NCI-H2196 (cell line): ENCODE results near the gene PTPRH.
"Not testable (repeated sequence)": the region's sequence is repeated elsewhere in the genome, so short reads cannot be mapped to it uniquely, and the experiment has no call there.

Experiments used
- DNase-seq: peaks from one replicate; lab custom pipeline; 2025; ENCODE audit not compliant: unreplicated experiment; lab: John Stamatoyannopoulos, UW

Gene PTPRH

GRCh38 chr19:55193481-55193880 is 15.8 kb downstream of the PTPRH start:
- no peak for DNase-seq

DNA sequence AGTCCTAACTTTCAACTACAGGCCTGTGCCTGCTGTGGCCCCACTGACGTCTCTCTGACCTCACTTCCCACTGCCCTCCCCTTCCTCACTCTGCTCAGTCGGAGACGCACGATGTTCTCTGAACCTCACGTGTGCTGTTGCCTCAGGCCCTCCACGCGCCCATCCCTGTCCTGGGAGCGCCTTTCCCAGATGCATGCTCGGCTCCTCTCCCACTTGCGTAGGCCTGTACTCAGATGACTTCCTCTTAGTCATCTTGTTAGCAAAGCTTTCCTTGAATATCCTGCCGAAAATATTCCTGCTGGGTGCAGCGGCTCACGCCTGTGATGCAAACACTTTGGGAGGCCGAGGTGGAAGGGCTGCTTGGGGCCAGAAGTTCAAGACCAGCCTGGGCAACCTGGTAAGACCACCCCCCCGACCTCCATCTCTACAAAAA is 19.9 kb downstream of the PTPRH start:
- DNase-seq = no peak

GRCh38 chr19:55188625-55189024 is 20.7 kb downstream of the PTPRH start:
- no peak for DNase-seq

DNA sequence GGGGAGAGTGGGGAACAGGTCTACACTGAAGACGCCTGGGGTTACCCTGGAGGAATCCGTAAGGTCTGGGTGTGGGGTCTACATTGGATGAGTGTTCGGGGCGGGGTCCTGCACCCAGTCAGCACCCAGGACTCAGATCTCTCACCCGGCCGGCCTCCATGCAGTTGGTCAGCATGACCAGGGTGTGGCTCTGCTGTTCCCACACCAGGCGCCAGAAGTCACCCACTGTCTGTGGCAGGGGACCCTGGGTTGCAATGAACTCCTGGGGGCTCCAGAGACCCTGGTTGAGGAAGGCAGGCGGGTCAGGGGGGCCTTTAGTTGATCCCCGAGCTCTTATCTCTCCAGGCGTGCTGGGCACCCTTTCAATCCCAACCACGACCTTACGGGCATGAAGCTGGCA is 23.2 kb downstream of the PTPRH start:
- no peak for DNase-seq

GRCh38 chr19:55181740-55182139 is 27.6 kb downstream of the PTPRH start:
- no peak for DNase-seq

GRCh38 chr19:55179606-55180484 is 29.5 kb downstream of the PTPRH start, which contains the start of gene SYT5:
SYT5 (minus strand) TSS chr19:55180289; CDS start chr19:55179041, 1,248 bp downstream.
- DNase-seq = peak; percentile 33

DNA sequence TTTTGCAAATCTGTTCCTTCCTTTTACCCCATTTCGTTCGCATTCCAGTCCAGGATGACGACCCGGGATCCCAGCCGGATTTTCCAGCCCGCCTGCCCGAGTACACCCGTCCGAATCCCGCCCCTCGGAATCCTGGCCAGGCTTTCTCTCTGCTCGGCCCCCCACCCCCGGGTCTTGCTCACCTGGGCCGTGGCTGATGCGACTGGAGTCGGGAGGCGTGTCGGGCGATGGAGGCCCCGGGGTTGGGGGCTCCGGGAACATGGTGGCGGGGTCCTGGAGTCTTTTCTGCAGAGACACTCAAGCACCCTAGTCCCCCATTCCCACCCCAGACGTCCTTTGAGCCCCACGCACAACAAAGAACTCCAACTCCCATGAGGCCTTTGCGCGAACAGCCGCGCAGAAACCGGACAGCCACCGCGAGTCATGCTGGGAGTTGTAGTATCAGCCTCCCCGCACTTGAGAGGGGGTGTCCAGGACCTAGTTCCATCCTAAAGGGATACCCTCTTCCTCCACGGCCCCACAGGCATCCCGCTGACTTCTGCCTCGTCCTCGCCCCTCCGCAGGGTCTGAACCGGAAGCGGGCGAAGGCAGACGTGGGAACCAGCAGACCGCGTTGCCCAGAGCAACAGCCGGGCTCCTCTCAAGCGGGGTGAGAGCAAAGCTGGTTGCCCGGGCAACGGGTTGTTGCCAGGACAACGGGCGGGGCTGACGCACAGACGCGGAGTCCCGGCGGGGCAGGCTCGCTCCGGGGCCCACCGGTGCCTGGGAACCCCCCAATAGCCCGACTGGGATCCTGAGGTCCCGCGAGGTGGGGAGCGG is 30.3 kb downstream of the PTPRH start:
- peak; percentile 95 for DNase-seq

GRCh38 chr19:55176076-55176475 is 33.2 kb downstream of the PTPRH start:
- peak; percentile 29 for DNase-seq

- no peak for DNase-seq
Observed at GRCh38 chr19:55175117-55175867, 34.0 kb downstream of the PTPRH start.

DNA sequence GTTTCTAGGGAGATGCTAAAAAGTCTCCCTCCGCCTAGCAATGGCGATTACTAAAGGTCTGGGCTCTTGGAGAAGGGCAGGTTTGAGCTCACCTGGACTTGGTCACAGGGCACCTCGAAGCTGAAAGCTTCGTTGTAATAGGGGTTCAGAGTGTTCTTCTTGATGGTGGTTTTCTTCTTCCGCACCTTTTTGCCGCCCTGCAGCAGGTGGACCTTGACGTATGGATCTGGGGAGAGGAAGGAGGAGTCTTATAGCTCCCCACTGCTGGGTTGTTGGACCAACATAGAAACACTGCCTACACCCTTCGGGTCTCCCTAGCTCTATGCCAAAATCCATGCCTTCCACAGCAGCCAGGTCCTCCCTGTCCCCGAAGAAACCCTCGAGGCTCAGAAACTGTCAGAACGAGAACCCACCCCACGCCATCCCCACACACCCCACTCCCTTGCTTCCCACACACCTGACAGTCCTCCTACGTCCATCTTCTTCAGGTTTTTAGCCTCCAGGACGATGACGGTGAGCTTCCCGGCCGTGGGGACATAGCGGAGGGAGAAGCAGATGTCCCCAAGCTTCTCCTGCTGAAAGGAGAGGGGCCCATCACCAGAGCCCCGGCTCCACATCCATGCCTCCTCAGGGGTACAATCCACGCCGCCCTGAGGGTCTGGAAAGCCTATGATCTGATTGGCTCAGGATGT is 34.7 kb downstream of the PTPRH start:
- DNase-seq = no peak

GRCh38 chr19:55173714-55174409 is 35.4 kb downstream of the PTPRH start:
- peak; percentile 83 for DNase-seq

- DNase-seq = no peak
Observed at GRCh38 chr19:55173186-55173713, 36.1 kb downstream of the PTPRH start.

- no peak for DNase-seq
Observed at GRCh38 chr19:55172741-55173140, 36.6 kb downstream of the PTPRH start.

DNA sequence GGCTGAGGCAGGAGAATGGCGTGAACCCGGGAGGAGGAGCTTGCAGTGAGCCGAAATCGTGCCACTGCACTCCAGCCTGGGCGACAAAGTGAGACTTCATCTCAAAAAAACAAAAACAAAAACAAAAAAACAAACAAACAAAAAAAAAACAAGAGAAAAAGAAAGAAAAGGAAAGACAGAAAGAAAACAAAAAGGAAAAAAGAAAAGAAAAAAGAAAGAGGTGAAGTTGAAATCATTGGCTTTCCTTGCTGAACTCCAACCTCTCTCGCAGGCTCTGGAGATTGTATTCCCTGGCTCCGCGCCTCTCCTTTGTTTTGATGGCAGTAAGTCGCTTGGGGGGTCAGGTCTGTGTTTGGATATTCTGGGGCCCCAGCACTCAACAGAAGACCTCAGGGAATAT is 37.0 kb downstream of the PTPRH start:
- DNase-seq = not testable (repeated sequence)

- no peak for DNase-seq
Observed at GRCh38 chr19:55171440-55171839, 37.9 kb downstream of the PTPRH start.

- DNase-seq = no peak
Observed at GRCh38 chr19:55169136-55169535, 40.2 kb downstream of the PTPRH start.

- DNase-seq = peak; percentile 97
Observed at GRCh38 chr19:55166530-55167268, 42.6 kb downstream of the PTPRH start, which contains the start of gene DNAAF3. DNAAF3 (minus strand) TSS chr19:55166613; CDS start chr19:55166413, 200 bp downstream.

DNA sequence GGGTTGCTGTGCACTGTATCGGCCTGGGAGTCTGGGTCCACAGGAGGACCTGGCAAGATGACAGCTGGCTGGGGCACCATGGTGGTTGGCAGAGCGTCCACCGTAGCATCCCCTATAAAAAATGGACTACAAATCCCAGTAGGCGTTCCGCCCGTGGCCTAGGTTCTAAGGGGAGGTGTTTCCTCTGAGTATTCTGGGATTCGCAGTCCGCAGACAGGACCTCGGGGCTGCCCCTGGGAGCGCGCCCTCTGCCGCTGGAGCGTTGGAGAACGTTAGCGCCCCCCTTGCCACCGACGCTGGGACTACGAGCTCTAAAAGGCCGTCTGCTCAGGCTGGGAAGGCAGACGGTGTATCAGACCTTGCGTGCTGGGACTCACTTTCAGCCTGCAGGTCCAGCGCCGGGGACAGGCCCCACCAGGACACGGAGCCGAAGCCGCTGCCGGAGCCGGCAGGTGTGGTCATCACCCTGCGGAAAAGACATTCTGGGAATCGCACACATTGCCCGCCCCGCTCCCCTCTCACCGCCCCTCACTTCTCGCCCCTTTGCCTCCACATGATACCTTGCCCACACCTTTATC is 43.3 kb downstream of the PTPRH start:
- peak; percentile 80 for DNase-seq
